ENCODE results near the gene SIGLEC12.

Gene SIGLEC12

GRCh38 chr19:51501594-51502263 lies at the start of gene SIGLEC12:
Gene SIGLEC12 (minus strand): TSS chr19:51501800. CDS start chr19:51501733, 67 bp downstream.
- no peak for DNase-seq (ENCODE audit: low spot score)

GRCh38 chr19:51550848-51551672 lies 49.5 kb upstream of the SIGLEC12 start:
- no peak for DNase-seq (ENCODE audit: low spot score)

- peak; percentile 2 for DNase-seq (ENCODE audit: low spot score)
These were observed 48.1 kb upstream of the SIGLEC12 start for GRCh38 chr19:51549533-51550324.

GRCh38 chr19:51548891-51549305 lies 47.3 kb upstream of the SIGLEC12 start:
- DNase-seq (ENCODE audit: low spot score): peak; percentile 2

GRCh38 chr19:51548213-51548651 lies 46.6 kb upstream of the SIGLEC12 start:
- no peak for DNase-seq (ENCODE audit: low spot score)

- DNase-seq (ENCODE audit: low spot score): no peak
These were observed 46.0 kb upstream of the SIGLEC12 start for GRCh38 chr19:51547397-51548212.

GRCh38 chr19:51546650-51547396 lies 45.2 kb upstream of the SIGLEC12 start:
- DNase-seq (ENCODE audit: low spot score): peak; percentile 6

GRCh38 chr19:51546107-51546649 lies 44.6 kb upstream of the SIGLEC12 start:
- DNase-seq (ENCODE audit: low spot score): no peak

- DNase-seq (ENCODE audit: low spot score): no peak
These were observed 42.4 kb upstream of the SIGLEC12 start for GRCh38 chr19:51544038-51544437.

- DNase-seq (ENCODE audit: low spot score): no peak
These were observed 41.1 kb upstream of the SIGLEC12 start for GRCh38 chr19:51542699-51543098.

GRCh38 chr19:51541458-51542357 lies 40.1 kb upstream of the SIGLEC12 start:
- peak; percentile 5 for DNase-seq (ENCODE audit: low spot score)

GRCh38 chr19:51539821-51540366 lies 38.3 kb upstream of the SIGLEC12 start:
- no peak for DNase-seq (ENCODE audit: low spot score)

- DNase-seq (ENCODE audit: low spot score): no peak
These were observed 33.9 kb upstream of the SIGLEC12 start for GRCh38 chr19:51535535-51535934.

GRCh38 chr19:51531349-51532315 lies 30.0 kb upstream of the SIGLEC12 start, which contains the start of gene SIGLEC6:
Gene SIGLEC6 (minus strand): TSS chr19:51531670. CDS start chr19:51531648, 22 bp downstream.
- DNase-seq (ENCODE audit: low spot score): no peak

GRCh38 chr19:51530616-51531015 lies 29.0 kb upstream of the SIGLEC12 start:
- DNase-seq (ENCODE audit: low spot score): no peak

- DNase-seq (ENCODE audit: low spot score): no peak
These were observed 27.7 kb upstream of the SIGLEC12 start for GRCh38 chr19:51529301-51529700.

GRCh38 chr19:51525651-51526050 lies 24.1 kb upstream of the SIGLEC12 start:
- no peak for DNase-seq (ENCODE audit: low spot score)
